Ascending aorta (tissue), 2 donors: ENCODE data around the gene APBB1IP. TPM values are rescaled to one million over a fixed set of nuclear protein-coding genes. Genes with fewer than 3 reads are reported as not detected.

Experiments used
- DNase-seq, 2 donors: peaks; one replicate each; pipeline ENCODE4 v3.0.0-alpha.2; 2019; ENCODE audit warnings: low spot score in 2 of 2
- H3K27ac ChIP-seq, 2 donors: fragments of 200-600 bp; sonication (generic); one replicate each; pipeline ENCODE4 v1.5.1; 2016 to 2017; ENCODE audit warnings: mild to moderate bottlenecking in 1 of 2
- H3K27me3 ChIP-seq: fragments of 200-600 bp; sonication (generic); one replicate; pipeline ENCODE4 v1.5.1; 2017
- H3K36me3 ChIP-seq, 2 donors: fragments of 200-600 bp; sonication (generic); one replicate each; pipeline ENCODE4 v1.5.1; 2016
- H3K4me1 ChIP-seq, 2 donors: fragments of 200-600 bp; sonication (generic); one replicate each; pipeline ENCODE4 v1.5.1; 2016 to 2017; ENCODE audit warnings: mild to moderate bottlenecking in 1 of 2
- H3K4me3 ChIP-seq, 2 donors: fragments of 200-600 bp; sonication (generic); one replicate each; pipeline ENCODE4 v1.5.1; 2016 to 2017; ENCODE audit warnings: mild to moderate bottlenecking in 1 of 2
- H3K9me3 ChIP-seq, 2 donors: fragments of 200-600 bp; sonication (generic); one replicate each; pipeline ENCODE4 v1.5.1; 2016
- CTCF ChIP-seq, 3 experiments: fragments of 200-600 bp in 2 of 3; fragments of 450-650 bp in 1 of 3; sonication (generic) in 2 of 3; IDR thresholded peaks; one replicate each; pipeline ENCODE4 v1.5.1; 2016 to 2019; ENCODE audit warnings: antibody characterized with exemption in 3 of 3, mild to moderate bottlenecking in 1 of 3, moderate library complexity in 1 of 3
- intact Hi-C: fragments of 100-400 bp; cut with DNase I; formaldehyde crosslinking; loops from one replicate; pipeline ENCODE4 v1.15.1; 2023
- total RNA-seq: library from RNA; depleted of rRNA; stranded (reverse); fragments of >200 nt; gene quantifications from one replicate; pipeline ENCODE4 v1.1.0, GENCODE V29; 2016

Gene APBB1IP
- total RNA-seq, 1 donor from 2014 or later: not detected

- no peaks in the 10 kb centered on the region for H3K27me3 ChIP-seq
- no peak for DNase-seq
- no peak for TF ChIP-seq CTCF (IDR thresholded peaks at IDR 0.05)
- H3K36me3 ChIP-seq: no peaks in the 10 kb centered on the region
- H3K4me3 ChIP-seq: no peak overlapping the region
- intact Hi-C loops: no loop called here
- H3K4me1 ChIP-seq: no peaks in the 10 kb centered on the region
- H3K9me3 ChIP-seq: no peaks in the 10 kb centered on the region
- no peak overlapping the region for H3K27ac ChIP-seq
Observed at GRCh38 chr10:26481315-26481692, 43.2 kb downstream of the APBB1IP start.

- no peak overlapping the region for H3K27ac ChIP-seq
- no peak overlapping the region for H3K4me3 ChIP-seq
- H3K27me3 ChIP-seq: no peaks in the 10 kb centered on the region
- no peak for TF ChIP-seq CTCF (IDR thresholded peaks at IDR 0.05)
- DNase-seq: no peak
- no peaks in the 10 kb centered on the region for H3K36me3 ChIP-seq
- peaks cover 0 to 4% of the 10 kb centered on the region in 2 donors for H3K4me1 ChIP-seq
- intact Hi-C loops: no loop called here
- H3K9me3 ChIP-seq: no peaks in the 10 kb centered on the region
Observed at GRCh38 chr10:26481914-26482550, 43.9 kb downstream of the APBB1IP start.

GRCh38 chr10:26483554-26483953 lies 45.4 kb downstream of the APBB1IP start:
- peaks cover 0 to 4% of the 10 kb centered on the region in 2 donors for H3K4me1 ChIP-seq
- intact Hi-C loops: no loop called here
- no peak for TF ChIP-seq CTCF (IDR thresholded peaks at IDR 0.05)
- no peak overlapping the region for H3K4me3 ChIP-seq
- H3K27me3 ChIP-seq: no peaks in the 10 kb centered on the region
- no peaks in the 10 kb centered on the region for H3K9me3 ChIP-seq
- no peak overlapping the region for H3K27ac ChIP-seq
- no peak for DNase-seq
- H3K36me3 ChIP-seq: no peaks in the 10 kb centered on the region

- Histone ChIP-seq H3K27me3 (no peaks in the 10 kb centered on the region), H3K27ac (peak overlapping the region in 1 of 2 donors; percentile 67), H3K4me1 (peaks cover 0 to 4% of the 10 kb centered on the region in 2 donors), H3K36me3 (no peaks in the 10 kb centered on the region), H3K9me3 (no peaks in the 10 kb centered on the region), H3K4me3 (no peak overlapping the region)
- no peak for TF ChIP-seq CTCF (IDR thresholded peaks at IDR 0.05)
- intact Hi-C loops: no loop called here
- no peak for DNase-seq
Observed at GRCh38 chr10:26485150-26485941, 47.2 kb downstream of the APBB1IP start.

GRCh38 chr10:26486304-26486703 lies 48.2 kb downstream of the APBB1IP start:
- Histone ChIP-seq H3K36me3 (no peaks in the 10 kb centered on the region), H3K4me1 (peaks cover 0 to 4% of the 10 kb centered on the region in 2 donors), H3K27me3 (no peaks in the 10 kb centered on the region), H3K4me3 (peak overlapping the region in 1 of 2 donors; percentile 22), H3K27ac (peak overlapping the region; percentile 53 to 67), H3K9me3 (no peaks in the 10 kb centered on the region)
- DNase-seq: peak in 1 of 2 donors; percentile 72
- intact Hi-C loops: no loop called here
- TF ChIP-seq CTCF (IDR thresholded peaks at IDR 0.05): no peak
